H7 (cell line): ENCODE results near the gene NPB. TPM values are rescaled to one million over a fixed set of nuclear protein-coding genes. Genes with fewer than 3 reads are reported as not detected.

Source experiments
- DNase-seq: peaks from one replicate; pipeline ENCODE4 v3.0.0; 2012
- H3K27me3 ChIP-seq: 2 replicates; pipeline ENCODE4 v1.6.0; 2011; ENCODE audit warnings: mild to moderate bottlenecking, low read length; ENCODE audit not compliant: control insufficient read depth, insufficient read depth
- H3K36me3 ChIP-seq: replicated peaks from 2 replicates; pipeline ENCODE4 v1.5.1; 2011; ENCODE audit warnings: low read length; ENCODE audit not compliant: control insufficient read depth, insufficient read depth
- H3K4me3 ChIP-seq: 2 replicates; pipeline ENCODE4 v1.5.1; 2011; ENCODE audit warnings: low read depth, mild to moderate bottlenecking, control low read depth, low read length, moderate library complexity; ENCODE audit not compliant: insufficient read depth
- total RNA-seq: library from RNA; depleted of rRNA; stranded (reverse); fragments of >200 nt; shearing (Covaris generic); gene quantifications from 2 replicates; pipeline ENCODE4 v1.2.3, GENCODE V29; 2014; rRNA removed

NPB gene
- total RNA-seq, 1 experiment from 2014 or later: 0.94 TPM

- no peaks in the 10 kb centered on the region; the same call in 1 of the 2 replicates for H3K27me3 ChIP-seq
- H3K4me3 ChIP-seq: no peak overlapping the region
- no peaks in the 10 kb centered on the region for H3K36me3 ChIP-seq
- peak; percentile 56 for DNase-seq
Measured at GRCh38 chr17:81940538-81941483, 38.8 kb downstream of the NPB start.

GRCh38 chr17:81941484-81942166, 39.6 kb downstream of the NPB start:
- no peak overlapping the region for H3K4me3 ChIP-seq
- no peaks in the 10 kb centered on the region; the same call in 1 of the 2 replicates for H3K27me3 ChIP-seq
- DNase-seq: peak; percentile 80
- H3K36me3 ChIP-seq: no peaks in the 10 kb centered on the region

- no peak for DNase-seq
- Histone ChIP-seq H3K4me3 (no peak overlapping the region), H3K27me3 (no peaks in the 10 kb centered on the region), H3K36me3 (no peaks in the 10 kb centered on the region)
Measured at GRCh38 chr17:81942167-81942553, 40.1 kb downstream of the NPB start.

- Histone ChIP-seq H3K27me3 (no peaks in the 10 kb centered on the region), H3K4me3 (no peak overlapping the region), H3K36me3 (no peaks in the 10 kb centered on the region)
- DNase-seq: no peak
Measured at GRCh38 chr17:81944858-81945257, 42.8 kb downstream of the NPB start.

- H3K27me3 ChIP-seq: no peaks in the 10 kb centered on the region
- DNase-seq: no peak
Measured at GRCh38 chr17:81947189-81947588, 45.2 kb downstream of the NPB start, which contains the start of gene MYADML2. Gene MYADML2, minus strand, starts transcription at chr17:81947233. Its CDS starts 5,492 bp downstream, at chr17:81941741.

GRCh38 chr17:81948635-81949378, 46.8 kb downstream of the NPB start:
- H3K36me3 ChIP-seq: no peaks in the 10 kb centered on the region
- H3K27me3 ChIP-seq: no peaks in the 10 kb centered on the region; the same call in 1 of the 2 replicates
- H3K4me3 ChIP-seq: no peak overlapping the region
- no peak for DNase-seq

More at GRCh38 chr17:81947189-81947588, 45.2 kb downstream of the NPB start, which contains the start of gene MYADML2:
- Histone ChIP-seq H3K36me3 (no peaks in the 10 kb centered on the region), H3K4me3 (no peak within 1 kb of the TSS)

GRCh38 chr17:81950501-81950900, 48.5 kb downstream of the NPB start:
- DNase-seq: no peak
- no peaks in the 10 kb centered on the region for H3K36me3 ChIP-seq
- no peak overlapping the region for H3K4me3 ChIP-seq
- no peaks in the 10 kb centered on the region; the same call in 1 of the 2 replicates for H3K27me3 ChIP-seq

- DNase-seq: no peak
- no peaks in the 10 kb centered on the region for H3K36me3 ChIP-seq
- H3K4me3 ChIP-seq: no peak overlapping the region
- H3K27me3 ChIP-seq: no peaks in the 10 kb centered on the region; the same call in 1 of the 2 replicates
Measured at GRCh38 chr17:81951785-81952684, 50.0 kb downstream of the NPB start.

Other genes with a start within 250 kb of the NPB start
- 19.0 and 22.7 TPM in 2 replicates for gene PDE6G, start 245.7 kb upstream of the NPB start, total RNA-seq
- gene OXLD1, start 235.6 kb upstream of the NPB start, total RNA-seq: 100 and 115 TPM in 2 replicates
- 40.7 and 49.7 TPM in 2 replicates for gene CCDC137, start 235.5 kb upstream of the NPB start, total RNA-seq
- gene ARL16, start 218.4 kb upstream of the NPB start, total RNA-seq: 47.4 and 74.6 TPM in 2 replicates
- gene HGS, start 218.2 kb upstream of the NPB start, total RNA-seq: 119 and 133 TPM in 2 replicates
- gene MRPL12, start 198.9 kb upstream of the NPB start, total RNA-seq: 32.3 and 35.9 TPM in 2 replicates
- 50.6 and 56.7 TPM in 2 replicates for gene SLC25A10, start 190.0 kb upstream of the NPB start, total RNA-seq
- gene GCGR, start 98.1 kb upstream of the NPB start, total RNA-seq: 0.07 and 0.11 TPM in 2 replicates
- gene MCRIP1, start 68.9 kb upstream of the NPB start, total RNA-seq: 180 and 204 TPM in 2 replicates
- gene PPP1R27, start 67.2 kb upstream of the NPB start, total RNA-seq: not detected in 2 replicates
- 421 and 528 TPM in 2 replicates for gene P4HB, start 41.7 kb upstream of the NPB start, total RNA-seq
- gene ARHGDIA, start 30.9 kb upstream of the NPB start, total RNA-seq: 127 and 158 TPM in 2 replicates
- gene ALYREF, start 10.7 kb upstream of the NPB start, total RNA-seq: 195 and 271 TPM in 2 replicates
- 269 and 274 TPM in 2 replicates for gene ANAPC11, start 10.5 kb upstream of the NPB start, total RNA-seq
- 21.0 and 37.0 TPM in 2 replicates for gene PCYT2, start 9.2 kb downstream of the NPB start, total RNA-seq
- 19.0 and 21.4 TPM in 2 replicates for gene SIRT7, start 15.9 kb downstream of the NPB start, total RNA-seq
- gene MAFG, start 25.5 kb downstream of the NPB start, total RNA-seq: 27.0 and 31.7 TPM in 2 replicates
- 267 and 298 TPM in 2 replicates for gene PYCR1, start 35.1 kb downstream of the NPB start, total RNA-seq
- gene MYADML2, start 45.0 kb downstream of the NPB start, total RNA-seq: 0.24 and 0.30 TPM in 2 replicates
- 2.0 and 2.3 TPM in 2 replicates for gene NOTUM, start 58.9 kb downstream of the NPB start, total RNA-seq
- 62.1 and 65.8 TPM in 2 replicates for gene ASPSCR1, start 75.4 kb downstream of the NPB start, total RNA-seq
- gene CENPX, start 120.6 kb downstream of the NPB start, total RNA-seq: 171 and 247 TPM in 2 replicates
- gene LRRC45, start 121.1 kb downstream of the NPB start, total RNA-seq: 45.2 and 46.5 TPM in 2 replicates
- gene RAC3, start 129.4 kb downstream of the NPB start, total RNA-seq: 155 and 175 TPM in 2 replicates
- gene DCXR, start 135.5 kb downstream of the NPB start, total RNA-seq: 72.7 and 110 TPM in 2 replicates
- 43.0 and 50.8 TPM in 2 replicates for gene RFNG, start 149.6 kb downstream of the NPB start, total RNA-seq
- gene GPS1, start 149.7 kb downstream of the NPB start, total RNA-seq: 205 and 248 TPM in 2 replicates
- gene DUS1L, start 163.6 kb downstream of the NPB start, total RNA-seq: 114 and 129 TPM in 2 replicates
- 201 and 257 TPM in 2 replicates for gene FASN, start 196.0 kb downstream of the NPB start, total RNA-seq